ENCODE data around the gene VSTM1. TPM values are rescaled to one million over a fixed set of nuclear protein-coding genes. Genes with fewer than 3 reads are reported as not detected.

Gene VSTM1
- total RNA-seq, 1 experiment from 2014 or later: not detected

GRCh38 chr19:54009440-54009839 lies 54.3 kb downstream of the VSTM1 start:
- DNase-seq (ENCODE audit: low spot score): no peak
- H3K4me3 Mint-ChIP-seq: no peak overlapping the region
- no peak overlapping the region for H3K27ac Mint-ChIP-seq
- H3K4me1 Mint-ChIP-seq: peaks cover 23% of the 10 kb centered on the region
- ATAC-seq: no peak
- peaks cover 3% of the 10 kb centered on the region for H3K27me3 Mint-ChIP-seq (ENCODE audit: low read depth)
- POLR2A ChIA-PET: interaction anchor here (0.6 kb wide), 1 partner anchor 30 kb away, joined by 6 read pairs; no protein-coding TSS in a partner anchor
- TF ChIP-seq ZNF512 (CRISPR knock-in tag; IDR thresholded peaks at IDR 0.05; ENCODE audit: borderline replicate concordance): no peak
- no peak for TF ChIP-seq STAT6 (CRISPR knock-in tag; conservative IDR thresholded peaks at IDR 0.05; ENCODE audit: low read depth)
- no peak for TF ChIP-seq ZNF219 (CRISPR knock-in tag; IDR thresholded peaks at IDR 0.05; ENCODE audit: borderline replicate concordance)
- no peak for TF ChIP-seq ZNF396 (CRISPR knock-in tag; IDR thresholded peaks at IDR 0.05; ENCODE audit: borderline replicate concordance)
- no peak for TF ChIP-seq GTF2I (CRISPR knock-in tag; conservative IDR thresholded peaks at IDR 0.05)
- CTCF ChIA-PET: interaction anchor here (0.6 to 1.2 kb wide), 6 partner anchors 15 to 232 kb away, joined by 3 to 9 read pairs (median 4); no protein-coding TSS in a partner anchor
- H3K9me3 Mint-ChIP-seq: no peaks in the 10 kb centered on the region
- H3K36me3 Mint-ChIP-seq: no peaks in the 10 kb centered on the region

- POLR2A ChIA-PET: no interaction called here
- DNase-seq (ENCODE audit: low spot score): no peak
- H3K36me3 Mint-ChIP-seq: no peaks in the 10 kb centered on the region
- peaks cover 6% of the 10 kb centered on the region for H3K4me1 Mint-ChIP-seq
- H3K9me3 Mint-ChIP-seq: no peaks in the 10 kb centered on the region
- H3K27ac Mint-ChIP-seq: no peak overlapping the region
- ATAC-seq: no peak
- no peak overlapping the region for H3K4me3 Mint-ChIP-seq
- H3K27me3 Mint-ChIP-seq (ENCODE audit: low read depth): peaks cover 57% of the 10 kb centered on the region
- TF ChIP-seq CDX4 (CRISPR knock-in tag; IDR thresholded peaks at IDR 0.05; ENCODE audit: borderline replicate concordance) (no peak), E2F1 (CRISPR knock-in tag; IDR thresholded peaks at IDR 0.05) (no peak), OVOL2 (CRISPR knock-in tag; IDR thresholded peaks at IDR 0.05; ENCODE audit: borderline replicate concordance) (no peak), FOXK1 (CRISPR knock-in tag; IDR thresholded peaks at IDR 0.05) (no peak), MAX (CRISPR knock-in tag; IDR thresholded peaks at IDR 0.05) (no peak), GABPB1 (CRISPR knock-in tag; IDR thresholded peaks at IDR 0.05) (no peak), CREB1 (CRISPR knock-in tag; IDR thresholded peaks at IDR 0.05) (no peak), USF2 (CRISPR knock-in tag; IDR thresholded peaks at IDR 0.05) (no peak), RORB (CRISPR knock-in tag; IDR thresholded peaks at IDR 0.05) (no peak), GRHL2 (CRISPR knock-in tag; IDR thresholded peaks at IDR 0.05; ENCODE audit: insufficient replicate concordance, severe bottlenecking) (no peak), NR3C1 (CRISPR knock-in tag; conservative IDR thresholded peaks at IDR 0.05; ENCODE audit: low read depth) (no peak), ZNF219 (CRISPR knock-in tag; IDR thresholded peaks at IDR 0.05; ENCODE audit: borderline replicate concordance) (no peak), PREB (CRISPR knock-in tag; IDR thresholded peaks at IDR 0.05; ENCODE audit: borderline replicate concordance) (no peak), IRF1 (CRISPR knock-in tag; IDR thresholded peaks at IDR 0.05) (no peak), ZNF121 (CRISPR knock-in tag; IDR thresholded peaks at IDR 0.05) (no peak), ZBTB43 (CRISPR knock-in tag; IDR thresholded peaks at IDR 0.05) (no peak)
- CTCF ChIA-PET: interaction anchor here (1.5 to 3.6 kb wide), 4 partner anchors 21 to 90 kb away, joined by 5 to 9 read pairs (median 5); no protein-coding TSS in a partner anchor
Measured at GRCh38 chr19:54002495-54003315, 61.0 kb downstream of the VSTM1 start.
